Islet precursor cell (in vitro differentiated cells): ENCODE results near the gene FOXS1.
"Not testable (repeated sequence)": the region's sequence is repeated elsewhere in the genome, so short reads cannot be mapped to it uniquely, and the experiment has no call there.

ENCODE experiments used
- DNase-seq: peaks from one replicate; pipeline ENCODE4 v3.0.0-alpha.2; 2018

FOXS1 gene

GRCh38 chr20:31820228-31820627, 25.2 kb downstream of the FOXS1 start:
- DNase-seq = no peak

- no peak for DNase-seq
These were observed 26.2 kb downstream of the FOXS1 start, which contains the start of gene MYLK2 for GRCh38 chr20:31819083-31819784. TSS of gene MYLK2 (plus strand) at chr20:31819356. CDS start at chr20:31819581, 225 bp downstream.

GRCh38 chr20:31818376-31818908, 27.0 kb downstream of the FOXS1 start:
- no peak for DNase-seq

- DNase-seq = no peak
These were observed 27.9 kb downstream of the FOXS1 start for GRCh38 chr20:31817461-31817860.

GRCh38 chr20:31816221-31816620, 29.2 kb downstream of the FOXS1 start:
- DNase-seq = no peak

- DNase-seq = no peak
These were observed 29.8 kb downstream of the FOXS1 start for GRCh38 chr20:31815408-31816188.

GRCh38 chr20:31814142-31814541, 31.3 kb downstream of the FOXS1 start:
- not testable (repeated sequence) for DNase-seq

GRCh38 chr20:31813611-31814010, 31.8 kb downstream of the FOXS1 start:
- DNase-seq = no peak

GRCh38 chr20:31811796-31812728, 33.3 kb downstream of the FOXS1 start:
- no peak for DNase-seq

GRCh38 chr20:31811198-31811597, 34.2 kb downstream of the FOXS1 start:
- no peak for DNase-seq

- DNase-seq = no peak
These were observed 35.7 kb downstream of the FOXS1 start for GRCh38 chr20:31809661-31810060.

- DNase-seq = no peak
These were observed 36.9 kb downstream of the FOXS1 start for GRCh38 chr20:31808481-31808880.

- no peak for DNase-seq
These were observed 38.6 kb downstream of the FOXS1 start for GRCh38 chr20:31806564-31807355.

GRCh38 chr20:31803552-31804291, 41.7 kb downstream of the FOXS1 start:
- no peak for DNase-seq

- DNase-seq = no peak
These were observed 43.9 kb downstream of the FOXS1 start for GRCh38 chr20:31801508-31801907.

- no peak for DNase-seq
These were observed 48.0 kb downstream of the FOXS1 start for GRCh38 chr20:31797364-31797763.
